Vagina (tissue), 2 donors: ENCODE data around the gene CHST6. TPM values are rescaled to one million over a fixed set of nuclear protein-coding genes. Genes with fewer than 3 reads are reported as not detected.

Experiments used
- DNase-seq, 2 donors: peaks; one replicate each; pipeline ENCODE4 v3.0.0-alpha.2; 2017; ENCODE audit errors: extremely low spot score in 2 of 2
- H3K27ac ChIP-seq: fragments of 200-600 bp; sonication (generic); one replicate; pipeline ENCODE4 v1.5.1; 2019
- H3K27me3 ChIP-seq: fragments of 200-600 bp; sonication (generic); one replicate; pipeline ENCODE4 v1.5.1; 2019
- H3K36me3 ChIP-seq, 2 donors: fragments of 200-600 bp; sonication (generic); one replicate each; pipeline ENCODE4 v1.5.1; 2017 to 2019
- H3K4me1 ChIP-seq: fragments of 200-600 bp; sonication (generic); one replicate; pipeline ENCODE4 v1.5.1; 2019
- H3K4me3 ChIP-seq, 2 donors: fragments of 200-600 bp; sonication (generic); 1 replicate in 1 of 2; 2 replicates in 1 of 2; pipeline ENCODE4 v1.5.1; 2016 to 2019
- H3K9me3 ChIP-seq: fragments of 200-600 bp; sonication (generic); one replicate; pipeline ENCODE4 v1.5.1; 2019
- POLR2A ChIP-seq, 2 donors: fragments of 450-650 bp; IDR thresholded peaks; one replicate each; pipeline ENCODE4 v1.6.1; 2017; ENCODE audit warnings: antibody characterized with exemption in 2 of 2, mild to moderate bottlenecking in 2 of 2, moderate library complexity in 2 of 2
- POLR2AphosphoS5 ChIP-seq, 2 donors: sonication (generic); formaldehyde crosslinking; IDR thresholded peaks; one replicate each; pipeline ENCODE4 v1.9.0; 2017; ENCODE audit warnings: antibody characterized with exemption in 2 of 2, mild to moderate bottlenecking in 2 of 2, low read depth in 1 of 2; ENCODE audit not compliant: insufficient read depth in 1 of 2
- intact Hi-C: fragments of 100-400 bp; cut with DNase I; formaldehyde crosslinking; loops from one replicate; pipeline ENCODE4 v1.15.1; 2023
- total RNA-seq: library from RNA; depleted of rRNA; stranded (reverse); fragments of >200 nt; gene quantifications from one replicate; pipeline ENCODE4 v1.2.3, GENCODE V29; 2016
- TF ChIP-seq, protein P1 (sequence below), 3 experiments: fragments of 450-650 bp in 2 of 3; fragments of 200-600 bp in 1 of 3; sonication (generic) in 1 of 3; IDR thresholded peaks; one replicate each; pipeline ENCODE4 v1.5.1; 2017 to 2019; ENCODE audit warnings: antibody characterized with exemption in 3 of 3, mild to moderate bottlenecking in 2 of 3, moderate library complexity in 2 of 3

CHST6 gene
- total RNA-seq, 1 donor from 2014 or later = 0.25 TPM

DNA sequence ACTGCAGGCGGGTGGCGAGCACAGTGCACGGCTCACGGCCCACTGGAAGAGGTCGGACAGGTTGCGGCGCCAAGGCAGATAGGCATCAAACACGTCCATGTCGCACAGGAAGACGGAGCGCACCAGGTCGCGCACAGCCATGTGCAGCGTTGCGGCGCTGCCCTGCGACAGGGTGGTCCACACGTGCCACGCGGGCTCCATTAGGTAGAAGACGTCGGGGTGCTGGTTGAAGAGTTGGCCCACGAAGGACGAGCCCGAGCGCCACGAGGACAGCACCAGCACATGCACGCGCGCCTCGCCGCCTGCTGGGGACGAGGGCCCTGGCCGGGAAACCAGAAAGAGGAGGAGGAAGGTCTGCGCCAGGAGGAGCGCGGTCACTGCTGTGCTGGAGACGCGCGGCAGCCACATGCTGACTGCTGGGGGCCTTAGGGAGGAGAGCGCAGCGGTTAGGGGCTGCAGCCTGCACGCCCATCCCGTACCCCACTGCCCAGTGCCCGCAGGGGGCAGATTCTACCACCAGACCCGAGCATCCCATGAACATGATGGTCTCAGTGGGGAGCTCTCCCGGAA, 15.7 kb downstream of the CHST6 start:
- no peaks in the 10 kb centered on the region for H3K36me3 ChIP-seq
- TF ChIP-seq, protein P1, sequence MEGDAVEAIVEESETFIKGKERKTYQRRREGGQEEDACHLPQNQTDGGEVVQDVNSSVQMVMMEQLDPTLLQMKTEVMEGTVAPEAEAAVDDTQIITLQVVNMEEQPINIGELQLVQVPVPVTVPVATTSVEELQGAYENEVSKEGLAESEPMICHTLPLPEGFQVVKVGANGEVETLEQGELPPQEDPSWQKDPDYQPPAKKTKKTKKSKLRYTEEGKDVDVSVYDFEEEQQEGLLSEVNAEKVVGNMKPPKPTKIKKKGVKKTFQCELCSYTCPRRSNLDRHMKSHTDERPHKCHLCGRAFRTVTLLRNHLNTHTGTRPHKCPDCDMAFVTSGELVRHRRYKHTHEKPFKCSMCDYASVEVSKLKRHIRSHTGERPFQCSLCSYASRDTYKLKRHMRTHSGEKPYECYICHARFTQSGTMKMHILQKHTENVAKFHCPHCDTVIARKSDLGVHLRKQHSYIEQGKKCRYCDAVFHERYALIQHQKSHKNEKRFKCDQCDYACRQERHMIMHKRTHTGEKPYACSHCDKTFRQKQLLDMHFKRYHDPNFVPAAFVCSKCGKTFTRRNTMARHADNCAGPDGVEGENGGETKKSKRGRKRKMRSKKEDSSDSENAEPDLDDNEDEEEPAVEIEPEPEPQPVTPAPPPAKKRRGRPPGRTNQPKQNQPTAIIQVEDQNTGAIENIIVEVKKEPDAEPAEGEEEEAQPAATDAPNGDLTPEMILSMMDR (IDR thresholded peaks at IDR 0.05) = no peak
- TF ChIP-seq POLR2AphosphoS5 (IDR thresholded peaks at IDR 0.05; ENCODE audit: insufficient read depth in 1 of 2, low read depth in 1 of 2) = no peak
- no peak for TF ChIP-seq POLR2A (IDR thresholded peaks at IDR 0.05)
- intact Hi-C loops = loop anchor here (10.0 kb wide), 1 partner anchor 285 kb away; no protein-coding TSS in a partner anchor
- no peak for DNase-seq
- no peaks in the 10 kb centered on the region for H3K27me3 ChIP-seq
- no peak overlapping the region for H3K4me3 ChIP-seq
- no peaks in the 10 kb centered on the region for H3K9me3 ChIP-seq
- no peak overlapping the region for H3K27ac ChIP-seq
- no peaks in the 10 kb centered on the region for H3K4me1 ChIP-seq

DNA sequence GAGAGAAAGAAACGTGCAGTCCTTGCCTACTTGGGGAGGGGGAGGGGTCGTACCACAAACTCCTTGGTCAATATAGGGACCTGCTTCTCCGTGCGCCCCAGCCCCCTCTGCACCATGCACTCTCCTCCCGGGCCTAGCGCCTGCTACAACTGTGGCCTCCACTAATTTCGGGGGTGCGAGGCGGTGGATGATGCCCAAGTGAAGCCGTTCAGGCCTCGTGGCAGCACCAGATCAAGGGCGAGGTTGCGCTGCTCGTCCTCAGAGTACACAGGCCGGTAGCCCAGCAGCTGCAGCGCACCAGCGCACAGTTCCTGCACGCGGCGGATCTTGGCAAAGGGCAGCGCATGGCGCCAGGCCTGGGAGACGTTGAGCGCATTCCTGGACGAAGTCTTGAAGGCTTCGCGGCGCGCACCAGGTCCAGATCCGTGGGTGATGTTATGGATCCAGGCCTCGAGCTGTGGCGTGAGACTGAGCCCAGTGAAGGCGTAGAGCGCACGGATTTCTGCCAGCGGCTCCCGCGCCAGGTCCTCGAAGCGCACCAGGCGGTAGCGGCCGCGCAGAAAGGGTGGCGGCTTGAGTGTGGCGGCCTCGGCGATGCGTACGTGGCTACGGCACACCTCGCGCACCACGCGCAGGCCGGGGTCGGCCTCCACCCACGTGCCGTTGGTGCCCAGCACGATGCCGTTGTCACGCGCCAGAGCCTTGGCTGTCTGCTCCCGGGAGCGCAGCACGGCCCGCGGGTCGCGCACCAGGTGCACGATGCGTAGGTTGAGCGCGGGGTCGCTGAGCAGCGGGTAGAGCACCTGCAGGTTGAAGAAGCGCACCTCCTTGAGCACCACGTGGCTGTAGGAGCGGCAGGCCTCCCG, 16.5 kb downstream of the CHST6 start:
- intact Hi-C loops = loop anchor here (10.0 kb wide), 1 partner anchor 286 kb away; no protein-coding TSS in a partner anchor
- H3K9me3 ChIP-seq = no peaks in the 10 kb centered on the region

DNA sequence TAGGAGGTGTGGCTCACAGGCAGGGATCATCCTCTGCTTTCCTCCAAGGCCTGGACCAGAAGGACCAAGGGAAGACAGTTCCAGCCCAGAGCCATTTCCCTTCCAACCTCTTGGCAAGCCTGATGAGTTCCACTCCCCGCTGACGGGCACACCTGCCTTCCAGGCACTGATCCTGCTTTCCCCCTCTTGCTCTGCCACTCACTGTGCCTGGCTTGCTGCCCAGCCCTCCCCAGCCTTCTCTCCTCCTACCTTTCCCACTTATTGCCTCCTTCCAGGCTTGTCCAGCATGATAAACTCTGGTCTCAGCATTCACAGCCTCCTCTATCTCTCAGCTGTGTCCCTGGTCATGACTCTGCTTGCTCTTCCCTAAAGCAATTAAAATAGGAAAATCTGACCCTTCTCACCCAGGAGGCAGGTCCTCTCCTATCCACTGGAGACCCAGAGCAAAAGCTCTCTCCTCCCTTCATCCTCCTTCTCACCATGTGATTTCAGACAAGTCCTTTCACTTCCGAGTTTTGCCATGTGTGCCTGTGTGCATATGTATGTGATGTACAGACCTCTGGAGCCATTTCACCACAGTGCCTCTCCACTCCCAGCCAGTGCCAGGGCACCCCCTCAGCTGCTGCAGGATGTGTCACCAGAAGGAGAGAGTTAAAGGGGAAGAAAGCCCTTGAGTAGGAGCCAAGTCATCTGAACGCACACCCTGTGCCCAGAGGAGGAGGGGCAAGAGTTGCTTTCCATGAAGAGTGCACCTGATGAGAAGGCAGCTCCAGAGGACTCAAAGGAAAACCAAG, 17.4 kb downstream of the CHST6 start:
- Histone ChIP-seq H3K9me3 (no peaks in the 10 kb centered on the region), H3K4me3 (no peak overlapping the region), H3K27me3 (no peaks in the 10 kb centered on the region), H3K27ac (no peak overlapping the region), H3K36me3 (no peaks in the 10 kb centered on the region), H3K4me1 (no peaks in the 10 kb centered on the region)
- intact Hi-C loops = loop anchor here (10.0 kb wide), 1 partner anchor 287 kb away; no protein-coding TSS in a partner anchor
- TF ChIP-seq POLR2A (IDR thresholded peaks at IDR 0.05) (no peak), POLR2AphosphoS5 (IDR thresholded peaks at IDR 0.05; ENCODE audit: insufficient read depth in 1 of 2, low read depth in 1 of 2) (no peak)
- TF ChIP-seq, protein P1 (IDR thresholded peaks at IDR 0.05) = no peak
- no peak for DNase-seq

More for the DNA sequence above, 16.5 kb downstream of the CHST6 start:
- H3K4me3 ChIP-seq = no peak overlapping the region
- no peaks in the 10 kb centered on the region for H3K4me1 ChIP-seq
- no peak for DNase-seq
- TF ChIP-seq POLR2A (IDR thresholded peaks at IDR 0.05) (no peak), POLR2AphosphoS5 (IDR thresholded peaks at IDR 0.05; ENCODE audit: insufficient read depth in 1 of 2, low read depth in 1 of 2) (no peak)
- TF ChIP-seq, protein P1 (IDR thresholded peaks at IDR 0.05) = no peak
- no peaks in the 10 kb centered on the region for H3K36me3 ChIP-seq
- H3K27me3 ChIP-seq = no peaks in the 10 kb centered on the region
- no peak overlapping the region for H3K27ac ChIP-seq

DNA sequence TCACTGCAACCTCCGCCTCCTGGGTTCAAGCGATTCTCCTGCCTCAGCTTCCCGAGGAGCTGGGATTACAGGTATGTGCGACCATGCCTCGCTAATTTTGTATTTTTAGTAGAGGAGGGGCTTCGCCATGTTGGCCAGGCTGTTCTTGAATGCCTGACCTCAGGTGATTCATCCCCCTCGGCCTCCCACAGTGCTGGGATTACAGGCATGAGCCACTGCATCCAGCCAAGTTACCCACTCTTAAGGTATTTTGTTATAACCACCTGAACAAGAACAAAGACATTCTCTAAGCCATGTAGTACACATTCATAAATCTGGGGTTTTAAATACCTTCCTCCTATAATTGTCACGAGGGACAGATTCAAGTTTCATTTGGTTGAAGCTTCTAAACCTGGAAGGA, 18.4 kb downstream of the CHST6 start:
- DNase-seq = no peak
- Histone ChIP-seq H3K4me1 (no peaks in the 10 kb centered on the region), H3K36me3 (no peaks in the 10 kb centered on the region), H3K9me3 (no peaks in the 10 kb centered on the region), H3K4me3 (no peak overlapping the region), H3K27ac (no peak overlapping the region), H3K27me3 (no peaks in the 10 kb centered on the region)
- intact Hi-C loops = loop anchor here (10.0 kb wide), 1 partner anchor 288 kb away; no protein-coding TSS in a partner anchor
- TF ChIP-seq POLR2A (IDR thresholded peaks at IDR 0.05) (no peak), POLR2AphosphoS5 (IDR thresholded peaks at IDR 0.05; ENCODE audit: insufficient read depth in 1 of 2, low read depth in 1 of 2) (no peak)
- TF ChIP-seq, protein P1 (IDR thresholded peaks at IDR 0.05) = no peak
